ENCODE data around the gene OR9A4. TPM values are rescaled to one million over a fixed set of nuclear protein-coding genes. Genes with fewer than 3 reads are reported as not detected.
"Not testable (repeated sequence)": the region's sequence is repeated elsewhere in the genome, so short reads cannot be mapped to it uniquely, and the experiment has no call there.

The OR9A4 gene
- not detected for polyA plus RNA-seq (2012; ENCODE audit: missing spikeins)

- TF ChIP-seq TAF1 (IDR thresholded peaks at IDR 0.05; ENCODE audit: borderline replicate concordance, low read depth, low read length) (no peak), POLR2A (IDR thresholded peaks at IDR 0.05; ENCODE audit: low read depth, low read length) (no peak), POLR2AphosphoS5 (IDR thresholded peaks at IDR 0.05; ENCODE audit: low read depth, low read length) (no peak)
- FAIRE-seq (no peak), DNase-seq (ENCODE audit: insufficient read length) (no peak)
Observed at GRCh38 chr7:141916099-141916498, at the start of gene OR9A4. Gene OR9A4, plus strand, starts transcription at chr7:141916399. Its CDS starts 2,477 bp downstream, at chr7:141918876.

GRCh38 chr7:141866974-141867373 is 49.2 kb upstream of the OR9A4 start:
- FAIRE-seq (no peak), DNase-seq (ENCODE audit: insufficient read length) (no peak)
- TF ChIP-seq TAF1 (IDR thresholded peaks at IDR 0.05; ENCODE audit: borderline replicate concordance, low read depth, low read length), result no peak
- no peak for TF ChIP-seq POLR2AphosphoS5 (IDR thresholded peaks at IDR 0.05; ENCODE audit: low read depth, low read length)
- no peak for TF ChIP-seq POLR2A (IDR thresholded peaks at IDR 0.05; ENCODE audit: low read depth, low read length)

- DNase-seq (ENCODE audit: insufficient read length) (no peak), FAIRE-seq (no peak)
- TF ChIP-seq POLR2A (IDR thresholded peaks at IDR 0.05; ENCODE audit: low read depth, low read length) (no peak), TAF1 (IDR thresholded peaks at IDR 0.05; ENCODE audit: borderline replicate concordance, low read depth, low read length) (no peak), POLR2AphosphoS5 (IDR thresholded peaks at IDR 0.05; ENCODE audit: low read depth, low read length) (no peak)
Observed at GRCh38 chr7:141872931-141873330, 43.3 kb upstream of the OR9A4 start.

- DNase-seq (ENCODE audit: insufficient read length) (no peak), FAIRE-seq (no peak)
- TF ChIP-seq TAF1 (IDR thresholded peaks at IDR 0.05; ENCODE audit: borderline replicate concordance, low read depth, low read length) (no peak), POLR2AphosphoS5 (IDR thresholded peaks at IDR 0.05; ENCODE audit: low read depth, low read length) (no peak), POLR2A (IDR thresholded peaks at IDR 0.05; ENCODE audit: low read depth, low read length) (no peak)
Observed at GRCh38 chr7:141874787-141875186, 41.4 kb upstream of the OR9A4 start.

- FAIRE-seq (no peak), DNase-seq (ENCODE audit: insufficient read length) (no peak)
- no peak for TF ChIP-seq TAF1 (IDR thresholded peaks at IDR 0.05; ENCODE audit: borderline replicate concordance, low read depth, low read length)
- TF ChIP-seq POLR2AphosphoS5 (IDR thresholded peaks at IDR 0.05; ENCODE audit: low read depth, low read length), result no peak
- no peak for TF ChIP-seq POLR2A (IDR thresholded peaks at IDR 0.05; ENCODE audit: low read depth, low read length)
Observed at GRCh38 chr7:141875453-141875852, 40.7 kb upstream of the OR9A4 start.

- no peak for FAIRE-seq
- DNase-seq (ENCODE audit: insufficient read length), result no peak
- TF ChIP-seq POLR2A (IDR thresholded peaks at IDR 0.05; ENCODE audit: low read depth, low read length) (no peak), POLR2AphosphoS5 (IDR thresholded peaks at IDR 0.05; ENCODE audit: low read depth, low read length) (no peak), TAF1 (IDR thresholded peaks at IDR 0.05; ENCODE audit: borderline replicate concordance, low read depth, low read length) (no peak)
Observed at GRCh38 chr7:141876371-141876770, 39.8 kb upstream of the OR9A4 start.

GRCh38 chr7:141877365-141877764 is 38.8 kb upstream of the OR9A4 start:
- no peak for DNase-seq (ENCODE audit: insufficient read length)
- TF ChIP-seq POLR2AphosphoS5 (IDR thresholded peaks at IDR 0.05; ENCODE audit: low read depth, low read length), result no peak
- TF ChIP-seq TAF1 (IDR thresholded peaks at IDR 0.05; ENCODE audit: borderline replicate concordance, low read depth, low read length), result no peak
- no peak for TF ChIP-seq POLR2A (IDR thresholded peaks at IDR 0.05; ENCODE audit: low read depth, low read length)
- no peak for FAIRE-seq

GRCh38 chr7:141880960-141881359 is 35.2 kb upstream of the OR9A4 start:
- DNase-seq (ENCODE audit: insufficient read length) (no peak), FAIRE-seq (no peak)
- no peak for TF ChIP-seq POLR2A (IDR thresholded peaks at IDR 0.05; ENCODE audit: low read depth, low read length)
- no peak for TF ChIP-seq TAF1 (IDR thresholded peaks at IDR 0.05; ENCODE audit: borderline replicate concordance, low read depth, low read length)
- TF ChIP-seq POLR2AphosphoS5 (IDR thresholded peaks at IDR 0.05; ENCODE audit: low read depth, low read length), result no peak

- FAIRE-seq, result peak; percentile 14
- no peak for DNase-seq (ENCODE audit: insufficient read length)
- TF ChIP-seq POLR2AphosphoS5 (IDR thresholded peaks at IDR 0.05; ENCODE audit: low read depth, low read length) (no peak), POLR2A (IDR thresholded peaks at IDR 0.05; ENCODE audit: low read depth, low read length) (no peak), TAF1 (IDR thresholded peaks at IDR 0.05; ENCODE audit: borderline replicate concordance, low read depth, low read length) (no peak)
Observed at GRCh38 chr7:141884539-141885225, 31.5 kb upstream of the OR9A4 start.

- TF ChIP-seq POLR2AphosphoS5 (IDR thresholded peaks at IDR 0.05; ENCODE audit: low read depth, low read length) (no peak), TAF1 (IDR thresholded peaks at IDR 0.05; ENCODE audit: borderline replicate concordance, low read depth, low read length) (no peak), POLR2A (IDR thresholded peaks at IDR 0.05; ENCODE audit: low read depth, low read length) (no peak)
- DNase-seq (ENCODE audit: insufficient read length) (no peak), FAIRE-seq (no peak)
Observed at GRCh38 chr7:141889321-141889720, 26.9 kb upstream of the OR9A4 start.

GRCh38 chr7:141891336-141891735 is 24.9 kb upstream of the OR9A4 start:
- TF ChIP-seq TAF1 (IDR thresholded peaks at IDR 0.05; ENCODE audit: borderline replicate concordance, low read depth, low read length) (no peak), POLR2A (IDR thresholded peaks at IDR 0.05; ENCODE audit: low read depth, low read length) (no peak), POLR2AphosphoS5 (IDR thresholded peaks at IDR 0.05; ENCODE audit: low read depth, low read length) (no peak)
- DNase-seq (ENCODE audit: insufficient read length), result no peak
- FAIRE-seq, result no peak

- DNase-seq (ENCODE audit: insufficient read length); FAIRE-seq: not testable (repeated sequence)
Observed at GRCh38 chr7:141899366-141899765, 16.8 kb upstream of the OR9A4 start.
